Vagina (tissue), 2 donors: ENCODE measurements around the gene ELMOD1.

ENCODE experiments used
- CTCF ChIP-seq, 3 experiments: fragments of 450-650 bp in 2 of 3; fragments of 200-600 bp in 1 of 3; sonication (generic) in 1 of 3; IDR thresholded peaks; one replicate each; pipeline ENCODE4 v1.5.1; 2017 to 2019; ENCODE audit warnings: antibody characterized with exemption in 3 of 3, mild to moderate bottlenecking in 2 of 3, moderate library complexity in 2 of 3
- POLR2A ChIP-seq, 2 donors: fragments of 450-650 bp; IDR thresholded peaks; one replicate each; pipeline ENCODE4 v1.6.1; 2017; ENCODE audit warnings: antibody characterized with exemption in 2 of 2, mild to moderate bottlenecking in 2 of 2, moderate library complexity in 2 of 2

GRCh38 chr11:107609400-107610218 lies 18.7 kb downstream of the ELMOD1 start:
- TF ChIP-seq CTCF (IDR thresholded peaks at IDR 0.05) = no peak
- no peak for TF ChIP-seq POLR2A (IDR thresholded peaks at IDR 0.05)
